Left cardiac atrium (tissue), 4 donors: ENCODE measurements around the gene PTPRC. TPM values are rescaled to one million over a fixed set of nuclear protein-coding genes. Genes with fewer than 3 reads are reported as not detected.
A peak's percentile ranks its signal among the peaks of the same experiment; 100 is the strongest.

Source experiments
- ATAC-seq, 2 donors: fragments of 200-7000 bp; cut with Tn5 transposase; one replicate each; pipeline ENCODE4 v1.9.1; 2020; ENCODE audit warnings: mild to moderate bottlenecking in 2 of 2, moderate library complexity in 2 of 2
- DNase-seq: peaks from one replicate; pipeline ENCODE4 v3.0.0-alpha.2; 2020
- intact Hi-C, 2 donors: fragments of 100-400 bp; cut with DNase I; formaldehyde crosslinking; loops; one replicate each; pipeline versions ENCODE4 v1.14.1 to v1.15.1; 2022 to 2023
- total RNA-seq, 2 donors: library from RNA; stranded (reverse); fragmentation: NEBNext Ultra II Directional; extraction: Animal tissue kit (Norgen Biotek cat#: 25700); gene quantifications; one replicate each; pipeline ENCODE4 v1.2.1, GENCODE V29; 2021
- donor health status: DM: no; HTN: yes; CAD: no.
- donor health status: DM: no; HTN: yes; CAD: no; lungs with severe emphysema.
- donor health status: DM: yes; HTN: yes; CAD: no.
- donor health status: Dilated cardiomyopathy.

PTPRC gene
- total RNA-seq, 2 donors from 2014 or later = 11.0 to 24.2 TPM

DNA sequence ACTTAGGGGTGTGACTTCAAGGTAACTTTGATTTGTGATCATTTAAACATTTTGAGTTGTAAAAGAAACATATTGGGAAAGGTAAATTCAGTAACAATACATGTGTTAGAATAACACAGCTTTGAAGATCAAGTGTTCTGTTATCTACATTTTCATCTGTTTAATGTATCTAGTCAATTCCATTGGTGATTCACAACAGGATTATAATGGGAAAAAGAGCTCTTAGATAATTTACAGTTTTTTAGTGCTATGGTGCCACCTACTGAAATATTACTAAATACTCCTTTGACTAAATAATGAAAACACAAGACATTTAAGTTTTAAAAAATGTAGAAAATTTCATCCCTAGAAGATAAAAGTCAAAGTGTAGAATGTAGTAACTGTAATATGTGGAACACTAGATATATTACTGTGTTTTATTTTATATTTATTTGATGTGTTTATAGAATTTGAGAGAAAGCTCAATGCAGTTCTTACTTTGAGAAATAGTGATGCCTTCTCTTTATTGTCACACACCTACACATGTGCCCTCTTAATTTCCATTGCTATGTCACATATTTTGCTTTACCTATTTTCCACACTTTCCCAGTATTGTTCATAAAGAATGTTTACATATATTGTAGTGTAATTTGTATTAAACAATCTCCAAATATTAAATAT, 47.4 kb downstream of the PTPRC start:
- ATAC-seq = no peak
- DNase-seq = no peak
- intact Hi-C loops = no loop called here

DNA sequence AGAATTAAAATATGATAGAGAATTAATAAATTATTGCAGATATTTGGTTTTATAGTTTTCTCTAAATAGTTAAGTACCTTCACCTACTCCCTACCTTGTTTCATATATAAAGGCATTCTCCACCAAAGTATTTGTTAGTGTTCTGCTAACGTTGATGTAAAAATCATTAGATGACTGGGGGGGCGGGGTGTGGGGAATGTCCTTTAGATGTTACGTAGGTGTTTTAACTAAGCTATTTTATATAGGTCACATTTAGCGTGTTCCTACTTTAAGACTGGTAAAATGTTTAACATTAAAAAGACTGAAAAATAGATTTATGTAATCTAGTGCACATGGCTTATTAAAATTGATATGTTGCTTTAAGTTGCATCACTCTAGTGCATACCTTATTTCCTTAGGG, 48.6 kb downstream of the PTPRC start:
- ATAC-seq = no peak
- intact Hi-C loops = no loop called here
- no peak for DNase-seq

DNA sequence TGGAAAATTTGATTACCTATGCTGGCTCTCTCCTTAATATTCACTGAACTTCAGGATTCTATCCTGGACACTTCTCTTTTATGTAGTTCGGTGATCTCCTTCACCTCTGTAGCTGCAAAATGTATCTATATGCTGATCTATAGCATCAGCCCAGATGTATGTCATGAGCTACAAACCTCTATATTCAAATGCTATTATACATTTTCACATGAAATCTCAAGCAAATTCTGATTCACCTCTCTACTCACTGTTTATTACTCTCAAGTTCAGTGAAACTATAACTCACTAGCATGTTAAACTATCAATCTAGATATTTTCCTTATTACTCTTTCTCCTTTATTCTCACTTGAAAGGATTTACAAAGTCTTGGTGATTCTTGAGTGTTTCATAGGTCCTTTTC, 52.2 kb downstream of the PTPRC start:
- intact Hi-C loops = no loop called here
- ATAC-seq (no peak), DNase-seq (no peak)

DNA sequence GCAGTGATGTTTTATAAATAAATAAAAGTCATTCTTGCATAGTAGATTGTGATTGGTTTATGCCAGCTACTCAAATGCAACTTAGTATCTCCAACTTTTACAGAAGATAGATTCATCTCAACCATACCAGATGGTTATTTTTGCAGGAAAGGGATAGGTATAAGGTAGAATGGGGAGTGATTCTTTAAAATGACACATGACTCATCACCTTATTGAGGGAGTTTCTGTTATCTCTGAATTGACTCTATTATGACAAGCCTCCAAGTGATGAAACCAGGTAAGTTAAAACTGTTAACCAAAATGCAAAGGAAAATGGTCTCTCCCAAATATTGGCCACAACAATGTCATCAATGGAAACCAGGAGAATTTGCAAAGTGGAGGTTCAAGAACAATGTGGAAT, 54.5 kb downstream of the PTPRC start:
- no peak for DNase-seq
- intact Hi-C loops = no loop called here
- no peak for ATAC-seq

DNA sequence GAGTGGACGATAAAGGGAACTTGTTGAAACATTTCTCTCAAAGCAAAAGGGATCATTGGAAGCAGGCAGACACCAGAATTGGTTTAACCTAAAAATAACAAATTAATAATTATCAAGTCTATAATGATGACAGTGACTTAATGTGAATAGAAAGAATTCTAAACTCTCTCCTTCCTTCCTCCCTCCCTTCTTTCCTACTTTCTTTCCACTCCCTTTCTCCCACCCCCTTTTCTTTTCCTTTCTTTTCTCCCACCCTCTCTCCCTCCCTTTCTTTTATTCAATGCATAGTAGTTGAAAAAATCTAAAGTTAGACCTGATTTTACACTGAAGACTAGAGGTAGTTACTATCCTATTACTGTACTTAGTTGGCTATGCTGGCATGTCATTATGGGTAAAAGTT, 55.7 kb downstream of the PTPRC start:
- ATAC-seq (no peak), DNase-seq (no peak)
- intact Hi-C loops = no loop called here

DNA sequence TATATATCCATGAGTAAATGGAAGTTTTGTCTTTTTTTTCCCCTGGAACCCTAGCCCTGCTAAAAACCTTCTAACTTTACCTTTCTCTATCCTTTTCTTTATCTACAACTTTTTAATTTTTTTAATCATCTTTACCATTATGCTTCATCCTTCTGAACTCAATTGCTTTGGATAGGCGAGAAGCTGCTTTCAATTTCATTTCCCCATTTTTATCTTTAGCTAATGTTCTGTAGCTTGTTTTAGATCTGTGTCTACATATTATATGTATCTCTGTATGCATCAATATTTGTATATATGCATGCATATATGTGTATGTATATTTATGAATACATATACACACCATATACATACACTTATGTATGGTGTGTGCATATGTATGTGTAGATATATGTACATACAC, 57.4 kb downstream of the PTPRC start:
- intact Hi-C loops = no loop called here
- DNase-seq = no peak
- ATAC-seq = no peak

DNA sequence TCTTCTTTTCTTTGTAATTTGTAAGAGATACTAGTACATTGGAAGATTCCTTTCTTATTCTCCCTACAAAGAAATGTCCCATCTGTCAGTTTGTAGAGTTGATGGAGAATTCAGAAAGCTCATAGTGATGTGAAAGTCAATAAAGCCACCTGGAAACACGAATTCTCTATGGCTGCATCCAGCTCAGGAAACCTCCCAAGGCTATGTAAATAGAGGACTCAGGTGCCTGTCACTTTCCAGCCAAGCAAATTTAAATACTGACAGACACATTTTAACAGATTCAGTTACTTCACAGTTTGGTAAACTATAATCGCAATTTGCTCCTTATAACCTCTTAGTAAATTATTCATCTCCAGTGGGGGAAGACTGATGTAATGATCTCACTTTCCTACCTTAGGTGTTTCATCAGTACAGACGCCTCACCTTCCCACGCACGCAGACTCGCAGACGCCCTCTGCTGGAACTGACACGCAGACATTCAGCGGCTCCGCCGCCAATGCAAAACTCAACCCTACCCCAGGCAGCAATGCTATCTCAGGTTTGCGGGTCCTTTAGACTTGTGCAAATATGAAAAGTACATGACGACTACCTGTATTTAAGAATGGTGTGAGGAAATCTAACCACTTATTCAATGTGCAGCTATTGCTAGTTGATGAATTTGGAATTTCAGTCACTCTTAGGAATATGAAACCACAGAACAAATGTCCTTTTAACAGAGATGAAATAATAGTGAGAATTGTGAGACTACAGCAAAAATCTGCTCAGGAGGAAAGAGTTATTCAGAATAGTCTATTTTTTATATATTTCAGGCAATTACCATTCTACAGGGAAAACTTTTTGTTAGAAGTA, 60.6 kb downstream of the PTPRC start:
- intact Hi-C loops = no loop called here
- ATAC-seq = peak in 1 of 2 donors; percentile 82
- peak; percentile 44 for DNase-seq

DNA sequence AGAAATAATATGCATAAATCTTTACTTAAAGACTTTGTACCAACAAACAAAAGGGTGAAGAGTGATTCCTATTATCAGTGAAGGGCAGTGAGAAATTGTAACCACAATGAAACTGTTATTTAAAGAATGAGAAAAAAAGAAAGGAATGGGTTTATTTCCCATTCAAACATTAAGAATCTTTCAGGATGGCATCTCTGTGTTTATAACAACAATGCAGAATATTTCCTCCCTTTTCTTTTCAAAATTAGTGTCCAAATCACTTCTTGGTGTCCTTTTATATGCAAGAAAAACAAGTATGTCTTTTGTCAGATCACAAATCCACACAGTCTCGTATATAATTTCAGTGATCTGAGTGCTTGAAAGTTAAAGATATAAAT, 61.2 kb downstream of the PTPRC start:
- DNase-seq (no peak), ATAC-seq (no peak)
- intact Hi-C loops = no loop called here

DNA sequence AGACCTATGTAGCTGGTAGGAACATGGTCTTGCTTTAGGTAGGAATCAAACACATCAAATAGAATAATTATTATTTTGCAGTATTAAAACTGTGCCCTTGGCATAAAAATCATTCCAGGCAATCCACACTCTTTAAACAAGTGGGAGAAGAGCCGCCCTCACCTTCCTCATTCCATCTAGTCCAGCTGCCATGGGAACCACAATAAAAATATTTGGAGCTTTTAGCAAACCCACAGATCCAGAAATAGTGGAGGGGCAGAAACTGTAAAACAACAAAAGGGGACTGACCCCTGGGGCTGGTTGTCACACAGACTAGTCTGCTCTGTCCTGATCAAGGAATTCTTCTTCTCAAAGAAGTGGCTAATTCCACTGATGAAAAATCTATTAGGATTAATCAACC, 61.6 kb downstream of the PTPRC start:
- peak in 1 of 2 donors; percentile 47 for ATAC-seq
- DNase-seq = no peak
- intact Hi-C loops = no loop called here

DNA sequence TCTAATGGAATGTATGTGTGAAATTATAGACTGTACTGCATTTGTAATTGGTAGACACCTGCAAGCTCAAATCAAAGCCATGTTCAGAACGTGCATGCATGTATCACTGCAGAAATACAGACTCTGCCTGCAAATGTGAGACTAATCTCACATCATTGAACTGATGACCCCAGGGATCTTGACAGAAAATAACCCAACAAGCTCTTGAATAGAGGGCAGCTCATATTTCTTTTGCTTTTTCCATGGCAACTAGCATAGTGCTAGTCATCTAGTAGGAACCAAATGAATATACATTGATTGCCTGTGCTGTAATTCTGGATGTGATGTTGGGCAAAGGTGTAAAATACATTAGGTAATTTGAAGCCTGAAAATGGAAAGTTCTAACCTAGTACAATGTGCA, 62.4 kb downstream of the PTPRC start:
- intact Hi-C loops = no loop called here
- DNase-seq = no peak
- no peak for ATAC-seq

DNA sequence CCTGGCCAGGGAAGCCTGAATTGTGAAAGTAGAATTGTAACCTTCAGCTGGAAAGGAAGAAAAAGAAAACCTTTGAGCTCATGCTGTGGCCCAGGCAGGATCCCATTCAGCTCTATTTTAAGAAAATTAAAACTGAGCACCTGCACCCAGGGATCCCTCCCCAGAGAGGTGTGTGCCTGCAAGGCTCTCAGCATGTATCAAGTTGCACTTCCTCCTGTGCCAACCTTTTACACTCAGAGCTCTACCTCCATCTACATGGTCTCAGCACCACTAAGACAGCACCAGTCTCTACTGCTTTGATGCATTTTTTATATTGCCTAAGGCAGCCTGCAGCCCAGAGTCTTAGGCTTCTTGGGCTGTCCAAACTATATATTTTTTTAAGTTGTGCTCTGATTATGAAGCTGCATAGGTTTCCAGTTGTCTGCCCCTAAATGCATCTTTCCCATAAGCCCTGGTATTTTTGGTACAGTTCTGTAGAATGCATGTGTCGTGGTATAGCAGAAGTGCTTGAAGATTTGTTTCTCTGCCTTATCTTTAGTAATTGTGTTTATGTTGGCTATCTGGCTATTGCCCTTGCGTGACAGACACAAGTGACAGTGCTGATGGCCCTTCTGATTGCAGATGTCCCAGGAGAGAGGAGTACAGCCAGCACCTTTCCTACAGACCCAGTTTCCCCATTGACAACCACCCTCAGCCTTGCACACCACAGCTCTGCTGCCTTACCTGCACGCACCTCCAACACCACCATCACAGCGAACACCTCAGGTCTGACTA, 63.1 kb downstream of the PTPRC start:
- intact Hi-C loops = no loop called here
- ATAC-seq (no peak), DNase-seq (no peak)

DNA sequence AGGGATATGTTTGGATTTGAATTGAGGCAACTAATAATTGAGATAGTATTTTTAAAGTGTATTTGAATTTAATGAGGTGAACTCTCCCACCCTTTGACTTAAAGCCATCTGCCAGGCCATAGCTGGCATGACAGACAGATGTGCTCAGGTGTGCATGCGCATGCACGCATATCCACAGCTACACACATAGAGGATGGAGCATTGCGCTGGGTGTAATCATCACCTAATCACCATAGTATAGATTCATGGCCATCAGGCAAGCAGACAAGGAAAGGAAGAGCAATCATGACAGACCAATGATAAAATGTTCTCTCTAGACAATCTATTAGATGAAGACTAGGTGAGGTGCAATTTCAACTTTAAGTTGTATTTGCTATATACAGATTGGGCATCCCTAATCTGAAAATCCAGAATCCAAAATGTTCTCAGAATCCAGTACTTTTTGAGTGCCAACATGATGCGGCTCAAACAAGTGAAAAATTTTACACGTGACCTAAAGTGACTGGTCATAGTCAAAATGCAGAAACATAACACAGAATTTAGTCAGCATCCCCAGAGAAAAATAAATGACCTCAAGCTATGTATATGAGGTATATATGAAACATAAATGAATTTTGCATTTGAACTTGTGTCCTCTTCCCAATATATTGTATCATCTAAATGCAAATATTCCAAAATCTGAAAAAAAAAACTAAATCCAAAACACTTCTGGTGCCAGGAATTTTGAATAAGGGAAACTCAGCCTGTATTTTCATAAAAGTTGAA, 70.1 kb downstream of the PTPRC start:
- ATAC-seq (no peak), DNase-seq (no peak)
- intact Hi-C loops = no loop called here

DNA sequence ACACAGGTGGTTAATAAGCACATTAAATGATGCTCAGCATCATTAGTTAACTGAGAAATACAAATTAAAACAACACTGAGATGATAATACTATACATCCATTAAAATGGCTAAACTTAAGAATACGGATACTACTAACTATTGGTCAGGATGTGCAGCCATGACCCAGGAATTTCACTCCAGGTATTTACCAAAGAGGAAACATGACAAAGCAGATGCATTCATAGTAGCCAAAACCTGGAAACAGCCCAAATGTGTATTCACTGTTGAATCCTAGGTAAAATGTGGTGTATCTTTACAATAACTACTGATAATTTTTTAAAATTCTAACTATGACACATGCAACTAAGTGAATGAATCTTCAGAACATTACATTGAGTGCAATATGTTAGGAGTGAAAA, 73.0 kb downstream of the PTPRC start:
- intact Hi-C loops = no loop called here
- DNase-seq (no peak), ATAC-seq (no peak)

DNA sequence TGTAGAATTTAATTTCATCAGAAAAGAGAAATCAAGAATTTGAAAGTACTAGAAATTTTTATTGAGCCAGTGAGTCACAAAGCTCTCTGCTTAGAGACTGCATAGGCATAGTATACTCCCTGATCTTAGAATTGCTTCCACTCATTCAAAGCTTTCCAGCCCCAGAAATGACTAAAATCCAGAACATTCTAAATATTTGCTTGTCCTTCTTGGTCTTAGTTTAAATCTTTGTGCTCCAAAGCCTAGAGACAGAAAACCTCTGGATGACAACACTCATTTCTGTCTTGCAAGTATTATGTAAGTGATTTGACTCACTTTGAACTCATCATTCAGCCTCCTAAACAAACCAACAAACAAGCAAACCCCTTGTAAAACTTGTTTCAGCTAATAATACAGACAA, 74.2 kb downstream of the PTPRC start:
- no peak for ATAC-seq
- intact Hi-C loops = no loop called here
- DNase-seq = no peak

DNA sequence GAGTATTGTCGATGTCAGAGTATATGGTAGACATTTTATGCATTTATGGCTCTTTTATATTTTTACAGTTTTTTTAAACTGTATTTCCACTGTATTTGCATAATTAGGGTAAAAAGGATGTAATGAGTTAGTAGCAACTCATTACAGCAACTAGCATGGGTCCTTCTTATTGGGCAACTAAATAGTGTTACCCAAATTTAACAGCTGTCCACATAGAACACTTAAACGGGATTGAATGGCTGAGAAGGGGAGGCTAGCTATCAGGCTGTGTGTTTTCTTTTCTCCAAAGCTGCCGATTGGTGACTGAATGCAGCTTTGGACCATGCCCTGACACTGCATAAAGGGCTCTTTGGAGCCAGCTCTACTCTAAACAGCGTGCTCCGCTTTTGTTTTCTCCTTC, 75.4 kb downstream of the PTPRC start:
- no peak for DNase-seq
- intact Hi-C loops = no loop called here
- no peak for ATAC-seq

DNA sequence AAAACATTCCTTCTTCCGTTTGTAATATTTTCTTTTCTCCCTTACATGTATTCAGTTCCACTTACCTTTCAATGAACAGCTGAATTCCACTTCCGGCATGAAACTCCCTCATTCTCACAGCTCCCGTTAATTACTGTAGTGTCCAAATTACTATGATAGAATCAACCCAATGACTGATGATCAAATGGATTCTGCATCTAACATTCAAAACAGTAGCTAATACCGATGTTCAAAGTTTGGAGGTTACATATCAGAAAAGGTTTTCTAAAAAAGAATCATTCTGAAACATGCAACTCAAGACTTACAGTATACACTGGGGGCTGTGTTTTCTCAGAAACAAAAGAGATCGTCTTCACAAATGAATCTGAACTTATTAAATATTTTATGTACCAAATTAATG, 77.2 kb downstream of the PTPRC start:
- intact Hi-C loops = no loop called here

DNA sequence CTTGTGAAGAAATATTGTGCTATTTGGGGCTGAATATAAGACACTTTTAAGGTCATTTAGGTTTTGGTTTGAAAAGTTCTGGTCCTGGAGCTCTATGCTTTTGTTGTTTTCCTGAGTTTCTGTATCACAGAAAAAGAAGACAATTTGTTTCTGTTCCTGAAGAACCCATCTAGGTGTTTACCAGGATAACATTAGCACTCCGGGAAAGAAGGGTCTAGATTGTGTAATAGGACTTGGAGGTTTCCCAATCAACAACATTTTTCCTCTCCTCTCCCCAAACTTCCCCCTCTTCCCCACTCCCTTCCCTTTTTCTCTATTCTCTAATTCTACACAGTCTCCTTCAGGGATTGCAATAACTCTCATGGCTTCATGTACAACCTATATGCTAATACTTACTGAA, 78.7 kb downstream of the PTPRC start:
- ATAC-seq (no peak), DNase-seq (no peak)
- intact Hi-C loops = no loop called here

More for the DNA sequence above, 77.2 kb downstream of the PTPRC start:
- no peak for DNase-seq
- ATAC-seq = no peak

DNA sequence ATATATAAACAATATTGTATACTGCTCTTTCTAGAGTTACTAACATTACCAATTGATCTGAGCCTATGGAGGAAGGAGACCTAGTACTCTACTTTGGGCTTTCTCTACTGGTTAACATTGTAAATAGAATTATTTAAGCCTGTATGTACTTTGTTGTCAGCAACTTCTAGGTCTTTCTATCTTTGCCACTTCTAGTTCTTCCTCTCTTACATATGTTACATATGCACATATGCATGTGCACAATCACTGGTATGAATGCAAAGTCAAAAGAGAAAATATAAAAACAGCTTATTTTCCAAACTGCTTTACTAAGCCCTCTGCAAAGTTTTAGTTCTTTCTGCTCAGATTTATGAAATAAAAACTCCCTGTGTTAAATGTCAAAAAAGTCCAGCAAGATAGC, 84.3 kb downstream of the PTPRC start:
- intact Hi-C loops = no loop called here

DNA sequence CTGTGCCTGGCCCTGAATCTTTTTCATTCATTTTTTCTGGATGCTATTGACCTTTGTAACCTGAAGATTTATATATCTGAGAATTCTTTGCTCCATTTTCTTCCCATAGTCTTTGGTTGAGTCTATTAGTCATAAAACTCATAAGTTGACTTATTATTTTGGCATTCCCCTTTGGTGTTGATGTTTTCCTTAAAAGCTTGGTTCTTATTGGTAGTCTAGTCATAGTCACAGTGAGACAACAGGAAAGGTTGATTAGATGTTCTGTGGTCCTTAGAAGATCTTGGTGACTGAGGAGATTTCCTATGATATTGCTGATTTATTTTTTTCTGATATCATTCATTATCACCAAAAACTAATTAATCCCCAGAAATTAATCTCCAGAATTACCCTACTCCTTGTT, 86.2 kb downstream of the PTPRC start:
- no peak for ATAC-seq
- intact Hi-C loops = no loop called here
- no peak for DNase-seq

More for the DNA sequence above, 84.3 kb downstream of the PTPRC start:
- ATAC-seq = no peak
- no peak for DNase-seq

DNA sequence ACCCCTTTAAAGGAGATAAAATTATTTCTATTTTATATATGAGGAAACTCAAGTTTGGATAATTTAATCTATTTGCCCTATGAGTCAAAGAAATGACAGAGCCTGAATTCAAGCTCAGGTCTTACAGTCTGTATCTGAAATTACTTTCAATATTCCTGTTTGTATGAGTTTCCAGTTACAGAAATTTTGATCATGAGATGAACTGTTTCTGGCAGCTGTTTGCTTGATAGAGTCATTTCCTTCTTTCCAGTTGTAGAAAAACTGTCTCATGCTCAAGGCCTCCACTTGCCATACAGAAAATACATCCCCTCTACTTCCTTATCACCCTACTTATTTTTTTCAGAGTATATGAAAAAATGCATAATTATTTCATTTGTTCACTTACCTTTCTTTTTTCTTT, 87.6 kb downstream of the PTPRC start:
- DNase-seq = no peak
- intact Hi-C loops = no loop called here
- no peak for ATAC-seq
